Measurements from ENCODE around the gene TMTC1.

DNA sequence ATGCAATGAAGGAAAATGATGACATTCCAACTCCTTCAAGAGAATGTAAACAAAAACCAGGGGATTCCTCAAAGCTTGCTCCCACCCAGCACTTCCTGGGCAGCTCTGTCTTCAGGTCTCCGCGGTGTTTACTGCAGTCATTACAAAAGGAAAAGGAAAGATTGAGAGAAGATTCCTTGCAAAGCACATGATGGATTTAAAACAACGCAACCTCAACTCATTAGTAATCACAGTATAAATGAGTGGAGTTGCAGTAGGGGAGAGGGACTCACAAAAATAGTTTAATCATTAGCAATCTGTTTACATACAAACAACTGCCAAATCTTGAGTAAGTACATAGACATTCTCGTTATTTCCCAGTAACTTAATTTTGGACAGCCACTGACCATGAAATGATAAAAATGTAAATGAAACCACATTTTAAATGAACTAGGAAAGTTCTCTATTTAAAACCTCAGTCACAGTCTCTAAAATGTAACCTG lies 236.6 kb downstream of the TMTC1 start:
- TF ChIP-seq, protein P1, sequence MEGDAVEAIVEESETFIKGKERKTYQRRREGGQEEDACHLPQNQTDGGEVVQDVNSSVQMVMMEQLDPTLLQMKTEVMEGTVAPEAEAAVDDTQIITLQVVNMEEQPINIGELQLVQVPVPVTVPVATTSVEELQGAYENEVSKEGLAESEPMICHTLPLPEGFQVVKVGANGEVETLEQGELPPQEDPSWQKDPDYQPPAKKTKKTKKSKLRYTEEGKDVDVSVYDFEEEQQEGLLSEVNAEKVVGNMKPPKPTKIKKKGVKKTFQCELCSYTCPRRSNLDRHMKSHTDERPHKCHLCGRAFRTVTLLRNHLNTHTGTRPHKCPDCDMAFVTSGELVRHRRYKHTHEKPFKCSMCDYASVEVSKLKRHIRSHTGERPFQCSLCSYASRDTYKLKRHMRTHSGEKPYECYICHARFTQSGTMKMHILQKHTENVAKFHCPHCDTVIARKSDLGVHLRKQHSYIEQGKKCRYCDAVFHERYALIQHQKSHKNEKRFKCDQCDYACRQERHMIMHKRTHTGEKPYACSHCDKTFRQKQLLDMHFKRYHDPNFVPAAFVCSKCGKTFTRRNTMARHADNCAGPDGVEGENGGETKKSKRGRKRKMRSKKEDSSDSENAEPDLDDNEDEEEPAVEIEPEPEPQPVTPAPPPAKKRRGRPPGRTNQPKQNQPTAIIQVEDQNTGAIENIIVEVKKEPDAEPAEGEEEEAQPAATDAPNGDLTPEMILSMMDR (IDR thresholded peaks at IDR 0.05), result no peak
- TF ChIP-seq POLR2A (IDR thresholded peaks at IDR 0.05), result no peak

Measured in heart left ventricle (tissue), 13 donors.